Spinal cord (tissue), 10 donors: ENCODE results near the gene SCN4A. TPM values are rescaled to one million over a fixed set of nuclear protein-coding genes. Genes with fewer than 3 reads are reported as not detected.
"Not testable (repeated sequence)": the region's sequence is repeated elsewhere in the genome, so short reads cannot be mapped to it uniquely, and the experiment has no call there.

Source experiments
- DNase-seq, 6 donors: peaks; one replicate each; pipeline versions ENCODE4 v3.0.0 to v3.0.0-alpha.2; 2013 to 2015; ENCODE audit warnings: low spot score in 6 of 6, low read depth in 4 of 6
- H3K27ac ChIP-seq: one replicate; pipeline ENCODE4 v1.5.1; 2013; ENCODE audit warnings: low read depth, low read length, control low read depth
- H3K27me3 ChIP-seq: one replicate; pipeline ENCODE4 v1.6.1; 2013; ENCODE audit warnings: low read length; ENCODE audit not compliant: control insufficient read depth, insufficient read depth
- H3K36me3 ChIP-seq: one replicate; pipeline ENCODE4 v1.6.1; 2013; ENCODE audit warnings: low read length; ENCODE audit not compliant: control insufficient read depth, insufficient read depth
- H3K4me1 ChIP-seq: one replicate; pipeline ENCODE4 v1.6.1; 2013; ENCODE audit warnings: low read length; ENCODE audit not compliant: control insufficient read depth, insufficient read depth
- H3K4me3 ChIP-seq: one replicate; pipeline ENCODE4 v1.5.1; 2013; ENCODE audit warnings: low read depth, low read length, control low read depth
- H3K9me3 ChIP-seq: one replicate; pipeline ENCODE4 v1.6.1; 2013; ENCODE audit warnings: low read length; ENCODE audit not compliant: control insufficient read depth, insufficient read depth
- WGBS: methylation state at CpG from one replicate; pipeline ENCODE4 v1.1.5; 2013; ENCODE audit warnings: missing lambda C conversion rate; ENCODE audit not compliant: insufficient coverage; 5-methylcytosine and 5-hydroxymethylcytosine counted together
- polyA plus RNA-seq, 2 donors: library from polyadenylated mRNA; unstranded; fragments of 120-200 nt; gene quantifications; one replicate each; pipeline ENCODE4 v1.2.1, GENCODE V29; 2013; ENCODE audit not compliant: insufficient read length in 2 of 2
- total RNA-seq, 2 donors: library from RNA; depleted of rRNA in 1 of 2; stranded (reverse); fragments of 120-200 nt in 1 of 2; fragments of >200 nt in 1 of 2; gene quantifications; one replicate each; pipeline versions ENCODE4 v1.2.3 to v1.2.4, GENCODE V29; 2013 to 2014
- donor health status: healthy.

SCN4A gene
- total and polyA plus RNA-seq, 4 donors = 0.14 to 0.28 (median 0.18) TPM

- no peaks in the 10 kb centered on the region for H3K4me1 ChIP-seq
- DNase-seq = no peak
- H3K9me3 ChIP-seq = no peaks in the 10 kb centered on the region
- H3K4me3 ChIP-seq = no peak overlapping the region
- H3K27ac ChIP-seq = no peak overlapping the region
- no peaks in the 10 kb centered on the region for H3K27me3 ChIP-seq
- no peaks in the 10 kb centered on the region for H3K36me3 ChIP-seq
- 86% methylated on average over 9 of the region's 14 CpGs for WGBS
Observed at GRCh38 chr17:63910096-63910495, 62.6 kb downstream of the SCN4A start.

GRCh38 chr17:63909586-63909985 is 63.1 kb downstream of the SCN4A start:
- not testable (repeated sequence) for H3K36me3 ChIP-seq, H3K27me3 ChIP-seq, H3K4me1 ChIP-seq, H3K27ac ChIP-seq, DNase-seq, H3K4me3 ChIP-seq, H3K9me3 ChIP-seq
- 90% methylated on average over 8 of the region's 10 CpGs for WGBS

GRCh38 chr17:63907161-63907778 is 65.4 kb downstream of the SCN4A start:
- not testable (repeated sequence) for H3K27ac ChIP-seq
- WGBS = 78% methylated on average over 2 of the region's 12 CpGs

GRCh38 chr17:63904796-63905195 is 67.9 kb downstream of the SCN4A start:
- not testable (repeated sequence) for H3K4me3 ChIP-seq, H3K27ac ChIP-seq, H3K27me3 ChIP-seq, H3K9me3 ChIP-seq, DNase-seq, H3K4me1 ChIP-seq, H3K36me3 ChIP-seq
- 100% methylated on average over 4 of the region's 8 CpGs for WGBS

More at GRCh38 chr17:63907161-63907778, 65.4 kb downstream of the SCN4A start:
- not testable (repeated sequence) for H3K4me1 ChIP-seq, H3K36me3 ChIP-seq, H3K27me3 ChIP-seq, H3K9me3 ChIP-seq, DNase-seq, H3K4me3 ChIP-seq

GRCh38 chr17:63903787-63904201 is 68.9 kb downstream of the SCN4A start:
- DNase-seq = not testable (repeated sequence)

GRCh38 chr17:63901971-63902370 is 70.7 kb downstream of the SCN4A start:
- not testable (repeated sequence) for H3K27ac ChIP-seq, H3K9me3 ChIP-seq, H3K4me3 ChIP-seq, H3K4me1 ChIP-seq, H3K27me3 ChIP-seq, H3K36me3 ChIP-seq
- peak in 1 of 6 donors; percentile 11 for DNase-seq
- 79% methylated on average over 2 of the region's 2 CpGs for WGBS

More at GRCh38 chr17:63903787-63904201, 68.9 kb downstream of the SCN4A start:
- not testable (repeated sequence) for H3K4me3 ChIP-seq, H3K27ac ChIP-seq, H3K27me3 ChIP-seq, H3K4me1 ChIP-seq, H3K36me3 ChIP-seq, H3K9me3 ChIP-seq
- WGBS = 55% methylated on average over 2 of the region's 5 CpGs

GRCh38 chr17:63898899-63899798 is 73.6 kb downstream of the SCN4A start:
- not testable (repeated sequence) for H3K27ac ChIP-seq, H3K27me3 ChIP-seq, H3K4me1 ChIP-seq, H3K4me3 ChIP-seq, H3K9me3 ChIP-seq, DNase-seq, H3K36me3 ChIP-seq
- 89% methylated on average over 4 of the region's 6 CpGs for WGBS

- not testable (repeated sequence) for H3K27me3 ChIP-seq, H3K4me1 ChIP-seq, H3K36me3 ChIP-seq, DNase-seq, H3K4me3 ChIP-seq, H3K27ac ChIP-seq, H3K9me3 ChIP-seq
- 80% methylated on average over 1 of the region's 14 CpGs for WGBS
Observed at GRCh38 chr17:63896524-63897354, 76.0 kb downstream of the SCN4A start, which contains the start of gene CSH1. Gene CSH1 (minus strand): TSS chr17:63896574. CDS start chr17:63896511, 63 bp downstream.

- WGBS = 100% methylated on average over 1 of the region's 10 CpGs
- H3K4me3 ChIP-seq, H3K27ac ChIP-seq, H3K9me3 ChIP-seq, H3K27me3 ChIP-seq, DNase-seq, H3K36me3 ChIP-seq, H3K4me1 ChIP-seq: not testable (repeated sequence)
Observed at GRCh38 chr17:63894821-63895220, 77.9 kb downstream of the SCN4A start.
